ENCODE measurements around the gene FGG. TPM values are rescaled to one million over a fixed set of nuclear protein-coding genes. Genes with fewer than 3 reads are reported as not detected.
"Not testable (repeated sequence)": the region's sequence is repeated elsewhere in the genome, so short reads cannot be mapped to it uniquely, and the experiment has no call there.

FGG gene
- total and polyA plus RNA-seq, 2 donors from 2014 or later = 1.8 to 2.8 TPM

- Histone ChIP-seq H3K9me3 (ENCODE audit: control insufficient read depth in 2 of 3, insufficient read depth in 1 of 3, low read length in 3 of 3) (no peaks in the 10 kb centered on the region), H3K36me3 (ENCODE audit: control insufficient read depth in 2 of 3, insufficient read depth in 3 of 3, low read length in 3 of 3) (no peaks in the 10 kb centered on the region), H3K4me1 (ENCODE audit: control insufficient read depth in 2 of 3, insufficient read depth in 2 of 3, low read depth in 1 of 3, low read length in 3 of 3) (no peaks in the 10 kb centered on the region), H3K4me3 (ENCODE audit: low read length in 3 of 3) (no peak overlapping the region), H3K27ac (ENCODE audit: low read depth in 2 of 2, low read length in 2 of 2) (no peak overlapping the region), H3K9ac (ENCODE audit: low read length in 3 of 3) (no peak overlapping the region), H3K27me3 (ENCODE audit: control insufficient read depth, insufficient read depth, low read length) (no peaks in the 10 kb centered on the region)
- intact Hi-C loops (cut with DNase I) = no loop called here
- DNase-seq (no peak), FAIRE-seq (no peak)
- no peak for TF ChIP-seq CTCF (IDR thresholded peaks at IDR 0.05; ENCODE audit: borderline replicate concordance, extremely low read depth, insufficient read depth)
Observed at GRCh38 chr4:154597798-154598774, 14.4 kb downstream of the FGG start.

GRCh38 chr4:154597281-154597680 lies 15.2 kb downstream of the FGG start:
- H3K4me3 ChIP-seq (ENCODE audit: low read length in 3 of 3); intact Hi-C loops (cut with DNase I); H3K36me3 ChIP-seq (ENCODE audit: control insufficient read depth in 2 of 3, insufficient read depth in 3 of 3, low read length in 3 of 3); H3K4me1 ChIP-seq (ENCODE audit: control insufficient read depth in 2 of 3, insufficient read depth in 2 of 3, low read depth in 1 of 3, low read length in 3 of 3); DNase-seq; H3K27ac ChIP-seq (ENCODE audit: low read depth in 2 of 2, low read length in 2 of 2); H3K27me3 ChIP-seq (ENCODE audit: control insufficient read depth, insufficient read depth, low read length); H3K9ac ChIP-seq (ENCODE audit: low read length in 3 of 3); FAIRE-seq; H3K9me3 ChIP-seq (ENCODE audit: control insufficient read depth in 2 of 3, insufficient read depth in 1 of 3, low read length in 3 of 3): not testable (repeated sequence)

- no peaks in the 10 kb centered on the region for H3K27me3 ChIP-seq (ENCODE audit: control insufficient read depth, insufficient read depth, low read length)
- DNase-seq (no peak), FAIRE-seq (no peak)
- no peaks in the 10 kb centered on the region for H3K9me3 ChIP-seq (ENCODE audit: control insufficient read depth in 2 of 3, insufficient read depth in 1 of 3, low read length in 3 of 3)
- no peak for TF ChIP-seq CTCF (IDR thresholded peaks at IDR 0.05; ENCODE audit: borderline replicate concordance, extremely low read depth, insufficient read depth)
- intact Hi-C loops (cut with DNase I) = no loop called here
- H3K4me3 ChIP-seq (ENCODE audit: low read length in 3 of 3) = no peak overlapping the region
- H3K27ac ChIP-seq (ENCODE audit: low read depth in 2 of 2, low read length in 2 of 2) = no peak overlapping the region
- no peaks in the 10 kb centered on the region for H3K4me1 ChIP-seq (ENCODE audit: control insufficient read depth in 2 of 3, insufficient read depth in 2 of 3, low read depth in 1 of 3, low read length in 3 of 3)
- no peak overlapping the region for H3K9ac ChIP-seq (ENCODE audit: low read length in 3 of 3)
- H3K36me3 ChIP-seq (ENCODE audit: control insufficient read depth in 2 of 3, insufficient read depth in 3 of 3, low read length in 3 of 3) = no peaks in the 10 kb centered on the region
Observed at GRCh38 chr4:154595807-154596206, 16.6 kb downstream of the FGG start.

- H3K27ac ChIP-seq (ENCODE audit: low read depth in 2 of 2, low read length in 2 of 2); DNase-seq; intact Hi-C loops (cut with DNase I); H3K4me1 ChIP-seq (ENCODE audit: control insufficient read depth in 2 of 3, insufficient read depth in 2 of 3, low read depth in 1 of 3, low read length in 3 of 3); H3K36me3 ChIP-seq (ENCODE audit: control insufficient read depth in 2 of 3, insufficient read depth in 3 of 3, low read length in 3 of 3); H3K9me3 ChIP-seq (ENCODE audit: control insufficient read depth in 2 of 3, insufficient read depth in 1 of 3, low read length in 3 of 3); H3K4me3 ChIP-seq (ENCODE audit: low read length in 3 of 3); H3K27me3 ChIP-seq (ENCODE audit: control insufficient read depth, insufficient read depth, low read length); H3K9ac ChIP-seq (ENCODE audit: low read length in 3 of 3); FAIRE-seq: not testable (repeated sequence)
Observed at GRCh38 chr4:154594343-154594742, 18.1 kb downstream of the FGG start.

Data from kidney (tissue), 14 donors.